HG02642 (cell line): ENCODE data around the gene ZBTB20.
"Not testable (repeated sequence)": the region's sequence is repeated elsewhere in the genome, so short reads cannot be mapped to it uniquely, and the experiment has no call there.

ENCODE experiments used
- ATAC-seq: cut with Tn5 transposase; IDR thresholded peaks from one replicate; pipeline ENCODE4 v1.9.1; 2021; ENCODE audit warnings: mild to moderate bottlenecking; ENCODE audit not compliant: unreplicated experiment, poor library complexity

ZBTB20 gene

DNA sequence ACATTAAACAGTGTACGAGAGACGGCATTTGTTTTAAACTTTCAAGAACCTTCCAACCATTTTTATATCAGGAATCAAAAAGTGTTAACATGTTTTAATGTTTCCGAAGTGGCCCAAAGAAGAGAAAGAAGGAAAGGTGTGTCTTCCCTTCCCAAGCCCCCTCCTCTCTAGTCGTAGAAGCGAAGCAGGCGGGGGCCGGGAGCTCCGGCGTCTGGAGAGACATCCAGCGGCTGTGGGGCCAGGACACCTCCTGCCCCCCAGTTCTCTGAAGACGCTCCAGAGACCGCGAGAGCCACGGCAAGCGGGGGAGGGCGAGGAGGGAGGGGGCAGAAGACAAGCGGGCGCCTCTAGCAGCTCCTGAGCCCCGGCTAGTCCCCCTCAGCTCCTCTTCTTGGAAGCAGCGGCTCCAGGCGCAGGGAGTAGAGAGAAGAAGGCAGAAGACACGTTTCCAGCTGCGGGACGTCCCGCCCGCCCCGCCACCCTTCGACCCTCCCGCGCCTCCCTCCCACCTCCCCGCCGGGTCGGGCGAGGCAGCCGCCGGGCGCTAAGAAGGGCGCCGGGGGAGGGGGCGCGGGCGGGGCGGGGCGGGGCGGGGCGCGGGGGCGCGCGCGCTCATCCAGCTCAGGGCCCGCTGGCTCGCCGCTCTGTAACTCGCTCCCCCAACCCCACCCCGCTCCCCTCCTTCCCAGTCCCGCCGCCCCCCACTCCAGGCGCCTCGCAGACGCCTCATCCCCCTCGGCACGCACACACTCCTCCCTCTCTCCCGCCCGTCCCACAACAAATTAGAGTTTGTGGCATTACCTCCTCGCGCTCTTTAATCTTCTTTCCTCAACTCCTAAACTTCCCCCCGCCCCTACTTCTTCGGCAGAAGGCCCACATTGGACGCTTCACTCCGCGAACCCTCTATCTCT is at the start of gene ZBTB20:
TSS of gene ZBTB20 (minus strand) at position 871 of the 911 bp plus-strand sequence.
- peak; percentile 34 for ATAC-seq

- no peak for ATAC-seq
These were observed 47.4 kb upstream of the ZBTB20 start for GRCh38 chr3:115194476-115194875.

- no peak for ATAC-seq
These were observed 43.7 kb upstream of the ZBTB20 start for GRCh38 chr3:115190747-115191146.

DNA sequence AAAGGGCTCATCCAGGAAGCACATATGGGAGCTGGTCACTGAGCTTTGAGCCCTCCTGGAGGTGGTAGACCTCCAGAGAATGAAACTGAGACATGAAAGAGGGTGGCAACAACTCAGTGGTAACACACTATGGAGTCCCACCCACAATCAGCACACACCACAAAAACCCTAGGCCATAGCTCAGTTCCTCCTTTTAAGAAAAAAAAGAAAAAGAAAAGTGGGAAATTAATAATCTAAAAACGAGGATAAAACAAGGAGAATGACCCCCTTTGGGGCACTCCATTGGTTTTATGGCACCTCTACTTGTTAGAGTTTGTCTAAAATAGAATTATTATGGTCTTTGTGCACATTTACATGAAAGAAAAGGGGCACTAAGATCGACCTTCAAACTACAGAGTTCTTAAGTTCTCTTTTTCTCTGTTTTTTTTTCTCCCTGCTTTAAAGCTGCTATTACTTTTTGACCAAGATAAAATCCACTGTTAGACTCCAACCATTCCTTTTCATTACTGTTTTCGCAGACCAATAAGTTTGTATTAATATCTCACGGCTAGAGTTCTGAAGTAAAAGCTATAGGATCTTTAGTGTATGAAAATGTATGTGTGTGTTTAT is 40.2 kb upstream of the ZBTB20 start:
- ATAC-seq, result peak; percentile 100

DNA sequence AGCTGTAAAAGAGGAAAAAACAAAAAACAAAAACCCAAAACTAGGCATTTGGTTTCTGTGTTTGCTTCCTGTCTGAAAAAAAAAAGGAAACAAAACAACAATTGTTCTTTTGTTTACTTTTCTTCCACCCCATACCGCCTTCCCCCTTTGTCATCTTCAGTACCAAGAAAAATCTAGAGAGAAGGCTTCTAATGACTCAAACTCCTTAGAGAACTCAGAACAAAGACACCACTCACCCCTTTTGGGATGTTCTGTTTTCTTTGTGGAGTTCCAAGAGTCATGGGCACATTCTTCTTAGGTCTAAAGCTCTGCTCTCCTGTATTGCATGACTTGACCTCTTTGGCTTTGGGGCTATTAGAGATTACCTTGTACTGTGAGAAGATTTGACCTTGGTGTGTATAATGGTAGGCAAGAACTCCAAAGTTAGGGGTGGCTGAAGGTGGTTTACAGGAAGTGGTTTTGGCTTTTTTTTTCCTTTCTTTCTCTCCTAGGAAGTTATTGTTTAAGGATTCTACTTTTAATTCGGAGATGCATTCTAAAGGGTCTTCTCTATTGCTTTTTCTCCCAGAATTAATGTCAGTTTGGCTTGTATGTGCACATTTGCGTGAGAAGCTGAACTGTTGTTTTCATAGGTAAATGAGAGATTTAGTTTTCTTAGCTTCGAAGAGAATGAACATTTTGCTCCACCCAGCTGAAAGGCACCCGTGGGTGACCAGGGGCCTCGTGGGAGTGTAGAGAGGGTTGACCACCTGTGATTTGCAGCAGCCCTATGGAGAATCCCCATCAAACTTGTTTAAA is 39.5 kb upstream of the ZBTB20 start:
- ATAC-seq, result peak; percentile 40

DNA sequence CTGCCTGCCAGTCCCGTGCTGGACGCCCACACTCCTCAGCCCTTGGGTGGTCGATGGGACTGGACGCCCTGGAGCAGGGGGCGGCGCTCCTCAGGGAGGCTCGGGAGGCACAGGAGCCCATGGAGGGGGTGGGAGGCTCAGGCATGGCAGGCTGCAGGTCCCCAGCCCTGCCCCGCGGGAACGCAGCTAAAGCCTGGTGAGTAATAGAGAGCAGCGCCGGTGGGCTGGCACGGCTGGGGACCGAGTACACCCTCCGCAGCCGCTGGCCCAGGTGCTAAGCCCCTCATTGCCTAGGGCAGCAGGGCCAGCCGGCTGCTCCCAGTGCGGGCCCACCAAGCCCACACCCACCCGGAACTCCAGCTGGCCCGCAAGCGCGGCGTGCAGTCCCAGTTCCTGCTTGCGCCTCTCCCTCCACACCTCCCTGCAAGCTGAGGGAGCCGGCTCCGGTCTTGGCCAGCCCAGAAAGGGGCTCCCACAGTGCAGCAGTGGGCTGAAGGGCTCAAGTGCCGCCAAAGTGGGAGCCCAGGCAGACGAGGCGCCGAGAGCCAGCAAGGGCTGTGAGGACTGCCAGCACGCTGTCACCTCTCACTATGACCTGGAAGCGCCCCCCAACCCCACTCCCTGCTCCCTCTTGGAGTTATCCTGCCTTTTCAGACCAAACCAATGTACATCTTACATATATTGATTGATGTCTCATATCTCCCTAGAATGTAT is 37.9 kb upstream of the ZBTB20 start:
- ATAC-seq, result not testable (repeated sequence)

- ATAC-seq, result not testable (repeated sequence)
These were observed 31.8 kb upstream of the ZBTB20 start for GRCh38 chr3:115178930-115179329.

DNA sequence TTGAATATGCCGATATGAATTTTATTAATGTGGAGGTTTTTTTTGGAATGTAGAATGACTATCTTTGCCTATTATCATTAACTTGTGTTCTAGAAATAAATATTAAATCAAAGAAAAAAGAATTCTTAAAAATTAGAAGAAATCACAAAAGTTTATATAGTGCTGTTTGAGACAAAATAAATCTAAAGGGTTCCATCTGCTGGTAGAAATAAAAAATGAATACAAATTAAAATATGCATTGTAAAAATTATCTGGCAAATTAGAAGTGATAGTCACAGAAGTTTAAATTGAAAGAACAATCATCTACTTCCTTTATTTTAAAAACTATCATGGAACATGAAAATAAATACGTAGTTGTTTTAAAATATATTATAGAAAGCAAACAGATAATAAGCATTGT is 22.7 kb upstream of the ZBTB20 start:
- ATAC-seq, result no peak

GRCh38 chr3:115165701-115166100 is 18.6 kb upstream of the ZBTB20 start:
- ATAC-seq, result no peak

GRCh38 chr3:115165266-115165665 is 18.2 kb upstream of the ZBTB20 start:
- ATAC-seq, result no peak

DNA sequence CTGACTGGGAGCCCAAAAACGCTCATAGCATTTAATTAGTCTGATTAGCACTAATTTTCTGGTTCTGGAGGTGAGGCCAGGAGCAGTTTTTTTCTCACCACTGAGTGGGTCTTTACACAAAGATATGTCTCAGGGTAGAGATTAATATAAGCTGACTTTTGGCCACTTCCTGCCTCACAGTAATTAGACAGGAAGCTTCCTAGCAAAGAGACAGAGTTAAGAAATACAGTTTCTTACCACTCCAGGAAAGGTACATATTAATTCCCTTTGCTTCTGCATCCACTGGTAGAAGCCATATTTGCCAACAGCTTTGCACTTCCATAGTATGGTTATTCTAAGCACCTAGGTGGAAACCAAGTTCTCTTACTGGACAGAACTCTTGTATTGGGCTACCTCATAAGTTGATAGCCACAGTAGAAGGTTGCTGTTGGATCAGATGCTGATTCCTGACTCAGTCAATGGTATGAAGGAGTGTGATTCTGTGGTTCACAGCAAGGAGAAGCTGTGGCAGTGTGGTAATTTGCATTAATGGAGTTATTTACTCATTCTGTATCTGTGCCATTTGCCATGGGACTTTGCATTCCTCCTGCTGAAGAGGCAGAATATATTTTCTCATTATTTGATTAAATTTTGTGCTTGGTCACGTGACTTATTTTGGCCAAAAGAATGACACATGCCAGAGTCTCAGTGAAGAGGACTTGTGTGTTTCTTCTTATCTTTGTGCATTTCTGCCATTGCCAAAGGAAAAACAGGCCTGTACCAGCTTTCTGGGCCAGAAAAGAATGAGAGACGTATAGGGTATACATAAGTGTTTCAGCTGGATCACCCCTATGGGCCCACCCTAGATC is 17.5 kb upstream of the ZBTB20 start:
- no peak for ATAC-seq

- no peak for ATAC-seq
These were observed 15.7 kb upstream of the ZBTB20 start for GRCh38 chr3:115162759-115163158.

DNA sequence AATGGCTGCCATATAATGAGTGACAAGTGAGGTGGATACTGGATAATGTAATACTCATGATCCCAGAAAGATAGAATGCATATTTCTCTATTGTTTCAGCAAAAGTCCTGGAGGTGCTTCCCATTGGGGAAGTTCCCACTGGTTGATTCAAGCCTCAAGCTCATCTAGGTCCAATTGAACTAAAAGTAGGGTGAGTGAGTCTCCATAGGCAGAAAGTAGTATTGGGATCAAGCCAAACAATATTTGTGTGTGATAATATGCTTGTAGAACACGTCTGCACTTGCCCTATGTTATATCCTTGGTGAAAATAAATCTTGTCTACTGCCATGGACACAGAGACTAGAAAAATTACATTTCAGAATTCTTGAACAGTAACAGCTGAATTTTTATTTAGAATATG is 14.8 kb upstream of the ZBTB20 start:
- ATAC-seq, result no peak

DNA sequence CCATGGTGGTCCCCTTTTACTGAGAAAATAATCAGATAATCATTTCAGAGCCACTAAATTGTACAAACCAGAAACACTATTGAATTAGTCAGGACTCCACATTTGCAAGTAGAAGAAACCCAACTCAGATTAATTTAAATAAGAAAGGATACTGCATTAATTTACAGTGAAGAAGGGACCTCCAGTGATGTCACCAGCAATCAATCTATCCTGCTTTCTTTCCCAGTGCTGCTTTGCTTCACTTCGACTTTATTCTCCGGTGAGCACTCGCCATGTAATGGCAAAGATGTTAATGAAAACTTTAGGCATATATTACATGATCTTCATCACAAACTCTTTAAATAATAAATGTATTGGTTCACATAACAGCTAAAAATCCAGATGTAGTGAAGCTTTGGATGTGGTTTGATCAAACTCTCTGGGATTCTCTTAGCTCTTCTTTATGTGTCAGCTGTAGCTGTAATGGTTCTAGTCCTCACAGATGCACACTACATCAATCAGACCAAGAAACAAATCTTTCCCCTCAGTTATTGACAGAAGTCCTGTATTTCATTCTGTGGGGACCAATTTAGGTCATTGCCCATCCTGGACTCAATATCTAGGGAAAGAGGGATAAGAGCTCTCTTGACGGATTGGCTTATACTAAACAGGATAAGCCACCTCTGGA is 14.2 kb upstream of the ZBTB20 start:
- no peak for ATAC-seq

DNA sequence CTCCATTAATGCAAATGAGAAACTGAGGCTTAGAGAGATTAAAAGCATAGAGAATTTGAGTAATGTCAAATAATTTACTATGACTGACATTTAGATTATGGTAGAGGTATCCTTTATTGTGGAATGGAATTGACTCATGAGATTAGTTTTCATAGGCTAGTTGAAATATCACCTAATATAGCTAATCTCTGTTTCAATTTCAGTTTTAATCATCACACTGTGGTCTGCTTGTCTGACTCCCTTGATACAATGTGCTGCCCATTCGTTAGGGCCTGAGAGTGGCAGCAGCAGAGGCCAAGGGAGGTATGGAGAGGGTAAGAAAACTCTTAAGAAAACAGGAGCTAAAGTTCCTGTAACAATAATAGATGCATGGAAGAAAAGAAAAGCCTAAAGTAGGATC is 13.2 kb upstream of the ZBTB20 start:
- ATAC-seq, result peak; percentile 99

DNA sequence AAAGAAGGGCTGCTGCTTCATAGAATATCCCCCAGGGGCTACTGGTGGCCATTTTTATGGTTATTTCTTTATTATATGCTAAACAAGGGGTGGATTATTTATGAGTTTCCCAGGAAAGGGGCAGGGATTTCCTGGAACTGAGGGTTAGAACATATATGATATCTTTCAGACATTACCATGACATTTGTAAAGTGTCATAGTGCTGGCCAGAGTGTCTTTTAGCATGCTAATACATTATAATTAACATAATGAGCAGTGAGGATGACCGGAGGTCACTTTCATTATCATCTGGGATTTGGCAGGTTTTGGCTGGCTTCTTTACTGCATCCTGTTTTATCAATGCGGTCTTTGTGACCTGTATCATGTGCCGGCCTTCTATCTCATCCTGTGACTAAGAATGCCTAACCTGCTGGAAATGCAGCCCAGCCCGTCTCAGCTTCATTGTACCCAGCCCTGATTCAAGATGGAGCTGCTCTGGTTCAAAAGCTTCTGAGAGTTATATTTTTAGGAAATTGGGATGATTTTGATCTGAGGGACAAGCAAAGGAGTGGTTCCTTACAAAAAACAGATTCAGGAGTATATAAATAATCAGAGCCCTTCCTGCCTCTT is 9.1 kb upstream of the ZBTB20 start:
- no peak for ATAC-seq

GRCh38 chr3:115154611-115155010 is 7.5 kb upstream of the ZBTB20 start:
- no peak for ATAC-seq

DNA sequence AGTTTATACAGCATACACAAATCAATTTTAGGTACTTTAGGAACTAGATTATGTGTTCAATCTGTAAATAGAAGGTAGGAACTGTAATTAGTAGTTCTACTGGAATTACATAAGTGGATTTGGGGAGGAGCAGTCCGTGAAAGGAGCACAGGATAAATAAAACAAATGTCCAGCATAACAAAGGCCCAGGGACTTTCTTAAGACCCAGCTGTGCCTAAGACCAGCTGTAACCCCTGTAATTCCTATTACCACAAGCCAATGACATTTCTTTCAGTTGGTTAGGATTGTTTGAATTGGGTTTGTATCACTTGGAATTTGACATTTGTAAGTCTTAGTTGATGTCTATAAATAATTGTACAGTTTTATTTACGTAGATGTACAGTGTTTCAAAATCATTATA is 4.8 kb upstream of the ZBTB20 start:
- ATAC-seq, result no peak
